ENCODE measurements around the gene CLEC16A.

CLEC16A gene

DNA sequence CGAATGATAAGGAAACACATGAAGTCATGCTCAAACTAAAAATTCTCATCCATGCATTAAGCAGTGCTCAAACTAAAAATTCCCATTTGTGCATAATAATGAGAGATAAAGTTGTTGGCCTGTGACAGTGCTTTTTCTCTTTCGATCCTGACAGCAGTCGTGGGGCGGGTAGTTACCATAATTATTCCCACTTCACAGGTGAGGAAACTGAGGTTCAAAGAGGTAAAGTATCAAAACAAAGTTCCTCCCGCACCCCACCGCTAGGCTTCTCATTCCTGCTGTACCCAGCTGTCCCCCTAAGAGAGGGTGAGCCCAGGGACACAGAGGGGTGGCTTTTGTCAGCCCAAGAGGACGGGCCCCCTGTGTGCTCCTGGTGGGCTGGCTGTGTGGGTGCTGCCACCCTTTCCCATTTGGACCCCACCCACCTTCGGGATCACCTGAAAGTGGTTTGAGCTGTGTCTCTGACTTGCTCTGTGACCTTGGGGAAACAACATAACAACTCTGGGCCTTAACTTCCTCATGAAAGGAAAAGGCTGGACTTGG is 92.6 kb downstream of the CLEC16A start:
- no peak for DNase-seq

DNA sequence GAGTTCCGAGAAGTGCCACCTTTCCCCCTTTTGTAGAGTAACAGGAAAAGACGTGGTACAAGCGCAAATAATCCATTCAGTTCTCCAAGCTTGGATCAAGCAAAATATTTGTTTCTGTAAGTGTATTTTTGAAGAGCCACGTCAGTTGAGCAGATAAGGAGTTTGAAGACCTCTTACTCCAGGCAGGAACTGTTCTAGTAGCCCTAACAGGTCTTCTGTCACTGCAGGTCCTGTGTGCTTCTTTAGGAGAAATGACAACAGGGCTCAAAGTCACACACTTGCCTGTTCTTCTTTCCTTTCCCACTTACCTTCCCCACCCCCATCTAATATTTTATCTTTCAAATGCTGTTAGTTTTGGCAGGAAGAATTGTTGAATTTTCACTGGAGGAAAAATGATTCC is 93.9 kb downstream of the CLEC16A start:
- DNase-seq = no peak

DNA sequence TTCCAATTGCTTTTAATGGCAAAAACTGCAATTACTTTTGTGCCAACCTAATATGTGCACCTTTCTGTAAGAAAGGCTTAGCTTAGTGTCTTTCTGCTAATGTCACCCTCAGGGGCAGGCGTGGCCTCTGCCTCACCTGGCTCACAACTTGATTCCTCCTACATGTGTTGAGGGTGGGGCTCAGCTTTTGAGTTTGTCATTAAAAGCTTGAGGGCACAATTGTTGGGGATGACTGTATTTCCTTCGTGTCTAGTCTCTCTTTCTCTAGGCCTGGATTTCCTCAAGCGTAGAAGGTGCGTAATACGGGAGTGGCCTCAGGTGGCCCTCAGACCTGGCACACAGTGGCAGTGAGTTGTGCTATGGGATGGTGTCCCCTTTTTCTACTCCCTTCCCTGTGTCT is 94.4 kb downstream of the CLEC16A start:
- no peak for DNase-seq

DNA sequence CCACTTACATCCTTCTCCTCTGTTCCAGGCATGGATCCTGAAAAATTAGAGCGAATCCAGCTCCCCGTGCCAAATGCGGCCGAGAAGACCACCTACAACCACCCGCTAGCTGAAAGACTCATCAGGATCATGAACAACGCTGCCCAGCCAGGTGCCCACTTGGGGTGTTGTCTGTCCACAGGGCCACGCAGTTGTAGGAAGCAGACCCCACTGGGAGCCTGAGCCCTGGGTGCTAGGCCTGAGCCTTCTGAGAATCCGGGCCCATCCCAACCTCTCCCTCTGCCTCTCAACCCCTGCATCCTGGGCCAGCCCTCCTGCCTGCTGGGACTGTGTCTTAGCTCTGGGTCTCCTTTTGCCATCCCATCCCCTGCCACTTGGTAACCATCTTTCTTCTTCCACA is 95.4 kb downstream of the CLEC16A start:
- no peak for DNase-seq

DNA sequence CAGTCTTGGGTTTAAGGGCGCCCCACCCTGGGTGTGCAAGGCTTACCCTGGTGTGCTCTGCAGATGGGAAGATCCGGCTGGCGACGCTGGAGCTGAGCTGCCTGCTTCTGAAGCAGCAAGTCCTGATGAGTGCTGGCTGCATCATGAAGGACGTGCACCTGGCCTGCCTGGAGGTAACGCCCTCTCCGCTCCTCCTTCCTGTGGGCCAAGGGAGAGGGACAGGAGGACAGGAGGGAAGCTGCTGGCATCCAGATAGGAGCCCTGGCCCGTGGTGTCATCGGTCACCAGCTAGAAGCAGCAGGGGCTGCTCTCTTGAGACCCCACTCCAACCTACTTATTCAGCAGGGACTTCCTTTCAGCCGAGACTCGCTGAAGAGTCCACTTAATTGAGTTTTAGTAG is 97.8 kb downstream of the CLEC16A start:
- DNase-seq = no peak

DNA sequence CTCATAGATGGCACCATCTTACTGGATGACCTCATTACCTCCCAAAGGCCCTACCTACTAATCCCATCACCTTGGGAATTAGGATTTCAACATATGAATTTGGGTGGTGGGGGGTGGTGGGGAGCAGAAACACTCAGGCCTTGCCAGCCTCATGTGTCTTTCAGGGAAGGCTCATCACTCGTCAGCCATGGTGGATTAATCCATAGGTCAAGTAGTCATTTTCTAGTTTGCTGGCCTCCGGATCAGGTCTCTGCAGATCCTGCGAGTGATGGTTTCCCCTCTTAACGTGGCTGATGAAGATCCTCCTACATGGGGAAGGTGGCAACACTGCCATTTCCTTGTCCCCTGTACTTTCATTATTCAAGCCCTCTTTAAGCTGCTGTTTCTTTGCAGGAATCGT is 101.1 kb downstream of the CLEC16A start:
- DNase-seq = no peak

DNA sequence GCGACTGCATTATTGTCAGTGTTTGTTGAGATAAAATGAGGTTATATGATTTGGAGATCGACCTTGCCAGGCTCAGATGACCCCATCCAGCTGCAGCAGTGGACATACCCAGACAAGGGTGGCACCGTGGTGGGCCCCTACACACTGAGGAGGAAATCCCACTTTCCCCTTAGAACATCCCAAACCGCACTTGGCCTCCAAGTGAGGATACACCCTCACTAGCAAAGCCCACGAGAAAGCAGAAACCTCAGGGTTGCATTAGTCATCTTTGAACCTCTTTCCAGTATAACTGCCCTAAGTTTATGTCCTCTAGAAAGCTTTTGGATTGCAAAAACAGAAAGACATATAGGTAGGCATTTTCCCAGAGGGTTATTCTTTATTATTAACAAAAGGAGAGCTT is 101.5 kb downstream of the CLEC16A start:
- DNase-seq = no peak

DNA sequence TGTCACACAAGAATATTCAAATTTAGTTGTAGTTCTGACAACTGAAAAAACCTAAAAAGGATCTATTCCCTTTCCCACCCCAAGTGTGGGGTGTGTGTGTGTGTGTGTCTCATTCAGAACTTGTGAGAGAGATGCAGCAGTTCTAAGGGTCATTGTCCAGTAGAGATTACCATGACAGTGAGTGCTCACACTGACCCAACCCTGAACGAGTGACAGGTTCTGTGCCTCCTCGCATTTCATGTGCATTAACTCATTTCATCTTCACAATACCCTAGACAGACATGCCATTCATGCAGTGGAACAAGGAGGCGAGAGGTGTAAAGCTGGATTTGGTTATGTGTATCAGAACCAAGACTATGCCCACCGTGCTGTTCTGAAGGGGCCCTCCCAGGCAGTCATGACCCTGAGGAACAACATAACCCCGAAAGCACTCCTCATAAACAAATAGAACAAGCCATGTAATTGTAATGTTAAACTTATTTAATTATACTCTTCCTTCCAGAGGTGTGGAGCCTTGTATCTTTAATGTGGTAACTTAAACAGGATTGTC is 102.1 kb downstream of the CLEC16A start:
- no peak for DNase-seq

DNA sequence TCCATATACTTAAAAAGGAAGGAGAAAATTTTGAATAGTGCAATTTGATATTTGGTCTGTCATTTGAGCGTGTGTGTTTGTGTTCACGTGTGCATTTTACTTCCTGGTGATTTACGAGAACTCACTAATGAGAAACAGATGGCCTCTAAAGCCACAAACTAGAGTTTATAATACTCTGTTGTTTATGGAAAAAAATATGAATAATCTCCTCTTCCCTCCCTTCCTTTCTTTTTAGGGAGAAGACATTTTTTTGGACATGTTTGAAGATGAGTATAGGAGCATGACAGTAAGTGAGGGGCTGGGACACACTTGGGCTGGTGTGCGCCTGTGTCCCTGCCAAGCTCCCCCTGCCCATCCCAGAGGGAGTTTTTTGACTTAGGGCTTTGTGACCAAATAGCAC is 102.7 kb downstream of the CLEC16A start:
- no peak for DNase-seq

DNA sequence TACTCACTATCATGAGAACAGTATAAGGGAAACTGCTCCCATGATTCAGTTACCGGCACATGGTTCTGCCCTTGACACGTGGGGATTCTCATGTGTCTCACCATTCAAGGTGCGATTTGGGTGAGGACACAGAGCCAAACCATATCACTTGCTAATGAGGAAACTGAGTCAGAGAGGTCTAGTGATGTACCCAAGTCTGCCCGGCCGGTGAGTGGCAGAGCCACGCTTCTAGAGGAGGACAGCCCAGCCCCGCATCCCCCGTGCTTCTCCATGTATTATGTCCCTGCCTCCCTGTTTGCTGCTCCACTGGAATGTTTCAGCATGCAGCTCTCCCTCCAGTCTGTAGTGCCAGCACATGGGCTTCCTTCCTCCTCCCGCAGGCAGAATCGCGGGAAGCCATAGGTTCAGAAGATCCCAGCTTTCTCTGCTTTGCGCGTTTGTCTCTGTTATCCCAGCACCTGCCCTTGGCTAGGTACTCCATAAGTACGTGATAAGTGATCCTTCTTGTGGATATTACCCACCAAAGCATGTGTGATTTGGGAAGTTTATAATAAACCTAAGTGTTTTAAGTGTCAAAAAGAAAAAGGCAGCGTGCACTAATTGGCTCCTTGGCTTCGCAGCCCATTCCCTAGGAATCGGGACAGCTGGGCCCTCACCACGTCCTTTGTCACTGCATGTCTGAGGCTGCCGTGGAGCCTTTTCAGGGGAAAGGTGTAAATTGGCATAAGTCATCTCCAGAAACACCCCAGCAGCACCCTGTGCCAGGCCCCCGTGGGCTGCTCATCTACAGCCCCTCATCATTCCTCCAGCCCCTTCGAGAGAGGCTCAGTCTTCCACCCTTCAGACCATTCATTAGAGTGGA is 103.8 kb downstream of the CLEC16A start:
- no peak for DNase-seq

DNA sequence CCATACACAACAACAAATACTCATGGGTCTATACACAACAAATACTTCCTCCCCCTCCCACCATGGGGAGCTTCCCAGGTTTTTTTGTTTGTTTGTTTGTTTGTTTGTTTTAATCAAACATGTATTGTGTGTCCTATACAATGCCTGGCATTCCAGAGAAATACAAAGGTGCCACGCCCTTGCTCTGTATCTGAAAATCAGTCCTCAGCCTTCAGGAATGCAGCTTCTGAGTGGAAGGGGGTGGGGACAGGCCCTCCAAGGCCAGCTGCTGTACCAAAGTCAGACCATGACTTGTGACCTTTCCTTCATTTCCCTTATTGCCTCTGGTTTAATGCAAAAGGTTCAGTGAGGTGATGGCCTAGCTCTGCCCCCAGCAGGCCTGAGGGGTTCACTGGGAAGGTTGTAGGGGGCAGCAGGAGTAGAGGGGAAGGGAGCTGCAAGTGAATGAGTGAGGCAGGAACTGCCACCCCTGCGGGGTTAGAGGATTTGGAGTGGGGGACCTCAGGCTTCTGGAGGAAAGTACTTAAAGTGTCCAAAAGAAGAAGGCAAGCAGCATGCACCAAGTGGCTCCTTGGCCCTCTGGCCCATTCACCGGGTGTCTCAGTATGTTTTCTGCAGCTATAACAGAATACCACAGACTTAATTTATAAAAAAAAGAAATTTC is 105.2 kb downstream of the CLEC16A start:
- DNase-seq = no peak

DNA sequence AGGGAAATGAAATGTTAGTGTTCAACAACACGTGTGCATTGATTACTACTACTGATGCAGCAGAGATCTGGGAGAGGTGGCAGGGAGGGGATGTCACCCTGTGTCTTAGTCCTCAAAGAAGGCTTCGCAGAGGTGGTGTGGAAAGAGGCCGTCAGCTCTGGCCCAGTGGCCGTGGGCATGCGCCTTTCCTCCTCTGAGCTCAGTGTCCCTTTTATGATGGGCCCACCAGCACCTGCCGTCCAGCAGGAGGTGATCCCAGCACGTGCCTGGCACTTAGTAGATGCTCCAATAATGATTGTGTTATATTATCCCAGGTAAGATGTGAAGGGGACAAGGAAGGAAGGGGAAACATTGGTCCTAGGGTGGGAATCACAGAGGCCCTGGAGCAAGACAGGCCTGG is 106.2 kb downstream of the CLEC16A start:
- no peak for DNase-seq

DNA sequence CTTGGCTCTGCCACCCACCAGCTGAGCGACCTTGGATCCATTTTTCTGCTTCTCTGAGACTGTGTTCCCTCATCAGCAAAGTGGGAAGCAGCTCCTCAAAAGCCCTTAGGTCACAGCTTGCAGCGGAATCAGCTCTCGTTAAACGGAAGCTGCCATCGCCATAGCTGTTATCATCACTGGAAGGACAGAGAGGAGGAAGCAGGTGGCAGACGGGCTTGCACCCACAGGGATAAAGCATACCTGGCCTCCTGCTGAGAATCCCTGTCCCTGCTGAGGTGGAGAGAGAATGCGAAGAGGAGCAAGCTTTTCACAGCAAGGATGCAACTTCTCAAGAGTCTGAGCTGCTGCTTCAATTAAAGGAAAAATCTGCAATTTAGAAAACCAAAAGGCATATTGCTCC is 106.6 kb downstream of the CLEC16A start:
- no peak for DNase-seq

DNA sequence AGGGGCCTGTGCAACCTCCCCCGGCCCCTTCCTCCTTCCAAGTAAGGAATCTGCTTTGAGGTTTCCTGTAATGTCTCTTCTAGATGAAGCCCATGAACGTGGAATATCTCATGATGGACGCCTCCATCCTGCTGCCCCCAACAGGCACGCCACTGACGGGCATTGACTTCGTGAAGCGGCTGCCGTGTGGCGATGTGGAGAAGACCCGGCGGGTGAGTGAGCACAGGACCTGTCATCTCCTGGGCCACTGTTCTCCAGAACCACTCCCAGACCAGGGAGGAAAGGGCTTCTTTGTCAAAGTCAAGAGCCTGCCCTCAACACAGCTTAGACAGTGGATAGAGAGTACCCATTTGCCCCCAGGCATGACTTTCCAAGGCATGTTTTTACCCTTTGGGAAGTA is 107.1 kb downstream of the CLEC16A start:
- DNase-seq = no peak

DNA sequence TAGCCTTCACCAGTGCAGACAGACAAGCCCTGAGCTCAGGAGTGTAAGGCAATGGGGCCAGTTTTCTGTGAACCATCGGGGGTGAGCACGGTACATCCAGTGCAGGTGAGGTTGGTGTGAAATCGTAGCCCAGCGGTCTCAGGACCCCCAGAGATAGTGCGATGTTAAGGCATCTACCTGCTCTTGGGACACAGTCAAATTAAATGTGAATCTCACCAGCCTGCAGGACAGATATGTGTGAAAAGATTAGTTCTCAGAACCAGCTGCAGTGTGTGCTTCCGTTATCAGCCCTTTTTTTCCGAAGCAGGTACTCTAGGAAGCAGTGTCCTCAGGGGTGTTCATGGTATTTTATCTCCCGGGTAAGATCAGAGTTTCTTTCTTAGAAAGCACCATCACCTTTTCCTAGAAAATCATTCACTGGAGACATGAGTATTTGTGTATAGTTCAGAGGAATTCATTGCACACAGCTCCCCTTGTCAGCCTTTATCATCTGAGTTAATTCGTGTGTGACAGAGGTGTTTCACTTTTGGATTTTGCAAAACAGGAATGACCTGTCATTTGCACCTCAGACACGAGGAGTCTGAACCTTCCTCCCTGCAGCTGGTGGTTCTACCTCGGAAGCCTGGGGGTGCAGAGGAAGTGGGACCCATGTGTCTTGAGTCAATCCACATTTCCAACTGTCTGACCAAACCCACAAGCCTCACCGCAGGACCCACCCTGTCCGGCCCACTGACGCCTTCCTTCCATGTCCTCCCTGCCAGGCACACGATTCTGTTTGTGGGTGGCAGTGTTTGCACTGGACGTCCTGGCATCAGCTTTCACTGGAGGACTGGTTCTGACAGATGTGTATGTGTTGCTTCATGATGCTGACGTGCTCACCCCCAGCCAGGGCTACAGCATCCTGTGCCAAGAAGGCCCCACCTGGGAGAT is 107.8 kb downstream of the CLEC16A start:
- no peak for DNase-seq

DNA sequence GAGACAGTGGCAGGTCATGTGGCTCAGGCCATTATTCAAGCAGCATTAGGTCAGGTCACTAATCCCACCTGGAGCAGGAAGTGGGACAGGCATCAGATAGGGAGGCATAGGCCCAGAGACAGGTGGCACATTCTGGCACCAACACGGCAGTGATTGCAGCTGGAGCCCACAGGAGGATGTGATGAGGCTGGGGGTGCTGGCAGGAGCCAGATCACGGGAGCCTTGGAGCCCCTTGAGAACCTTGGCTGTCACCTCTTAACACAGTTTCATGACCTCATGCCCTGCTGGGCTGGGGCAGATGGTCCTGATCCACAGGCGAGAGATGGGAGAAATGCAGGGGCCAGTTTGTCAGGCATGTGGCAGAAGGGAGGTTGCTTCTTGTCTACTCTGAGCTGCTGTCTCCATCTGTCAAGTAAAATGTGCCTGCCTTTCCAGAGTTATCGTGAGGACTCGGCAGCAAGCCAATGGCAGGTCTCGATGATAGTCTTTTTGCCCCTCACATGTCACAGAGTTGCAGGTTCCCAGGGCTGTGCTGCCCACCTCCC is 109.6 kb downstream of the CLEC16A start:
- DNase-seq = no peak

DNA sequence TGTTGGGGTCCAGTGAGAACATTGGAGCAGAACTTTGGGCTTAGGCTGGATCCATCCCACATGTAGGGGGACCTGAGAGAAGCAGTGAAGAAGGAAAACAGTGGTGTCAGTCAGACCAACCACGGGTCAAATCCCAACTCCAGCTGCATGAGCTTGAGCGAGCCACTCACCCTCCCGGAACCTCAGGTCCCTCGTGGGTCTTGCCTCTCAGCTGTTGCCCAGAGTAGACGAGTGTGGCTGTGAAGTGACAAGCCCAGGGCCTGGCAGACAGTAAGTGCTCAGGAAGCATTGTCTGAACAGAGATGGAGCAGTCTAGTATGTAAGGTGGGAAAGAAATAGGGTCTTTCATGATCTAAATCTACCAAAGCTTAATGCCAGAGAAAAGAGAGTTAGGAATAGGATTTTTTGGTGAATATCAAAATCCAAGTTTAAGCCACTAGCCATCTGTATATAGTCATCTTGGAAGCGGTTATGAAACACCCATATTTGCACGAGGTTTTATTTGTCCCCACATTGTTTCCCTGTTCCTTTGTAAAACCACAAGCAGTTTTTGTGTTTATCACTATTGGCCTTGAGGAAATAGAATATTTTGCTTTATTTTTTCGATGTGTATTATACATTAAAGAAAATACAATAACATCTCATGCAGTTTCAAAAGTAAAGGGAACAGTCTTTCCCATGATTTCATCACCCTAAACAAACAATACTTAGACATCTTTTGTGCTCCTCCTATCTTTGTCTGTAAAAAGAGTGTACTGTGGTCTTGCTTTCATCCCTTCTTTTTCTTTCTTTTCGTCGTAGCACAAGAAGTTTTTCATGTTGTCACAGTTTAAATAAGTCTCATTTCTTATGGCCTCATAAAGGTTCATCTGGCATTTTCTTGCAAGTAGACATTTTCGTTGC is 112.0 kb downstream of the CLEC16A start:
- DNase-seq = no peak

DNA sequence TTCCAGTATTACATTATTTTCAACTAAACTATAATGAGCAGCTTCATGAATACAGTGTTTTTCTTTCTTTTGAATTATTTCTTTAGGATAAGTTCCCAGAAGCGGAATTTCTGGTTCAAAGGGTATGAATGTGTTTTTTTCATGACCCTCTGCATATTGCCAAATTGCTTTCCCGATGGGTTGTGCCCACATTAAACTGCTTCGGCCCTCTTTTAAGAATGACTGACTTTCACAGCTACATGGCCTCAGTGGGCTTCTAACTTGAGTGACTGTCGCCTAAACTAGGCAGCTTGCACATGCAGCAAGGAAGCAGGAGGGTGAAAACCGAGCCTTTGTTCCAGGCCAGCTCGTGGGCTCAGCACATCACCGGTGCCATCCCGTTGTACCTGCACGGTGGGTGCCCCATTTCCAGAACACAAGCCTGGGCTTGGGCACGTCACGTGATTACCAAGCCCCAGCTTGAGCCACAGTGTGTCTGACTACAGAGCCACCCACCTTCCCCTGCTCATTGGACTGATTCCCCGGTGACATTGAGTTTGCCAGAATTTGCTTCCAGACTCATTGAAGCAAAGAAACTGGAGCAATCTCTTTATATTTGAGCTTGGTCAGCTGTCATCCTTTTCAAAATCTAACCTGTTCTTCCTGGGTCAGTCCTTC is 112.8 kb downstream of the CLEC16A start:
- peak in 3 of 56 donors; percentile 8 to 17 (median 10) for DNase-seq

DNA sequence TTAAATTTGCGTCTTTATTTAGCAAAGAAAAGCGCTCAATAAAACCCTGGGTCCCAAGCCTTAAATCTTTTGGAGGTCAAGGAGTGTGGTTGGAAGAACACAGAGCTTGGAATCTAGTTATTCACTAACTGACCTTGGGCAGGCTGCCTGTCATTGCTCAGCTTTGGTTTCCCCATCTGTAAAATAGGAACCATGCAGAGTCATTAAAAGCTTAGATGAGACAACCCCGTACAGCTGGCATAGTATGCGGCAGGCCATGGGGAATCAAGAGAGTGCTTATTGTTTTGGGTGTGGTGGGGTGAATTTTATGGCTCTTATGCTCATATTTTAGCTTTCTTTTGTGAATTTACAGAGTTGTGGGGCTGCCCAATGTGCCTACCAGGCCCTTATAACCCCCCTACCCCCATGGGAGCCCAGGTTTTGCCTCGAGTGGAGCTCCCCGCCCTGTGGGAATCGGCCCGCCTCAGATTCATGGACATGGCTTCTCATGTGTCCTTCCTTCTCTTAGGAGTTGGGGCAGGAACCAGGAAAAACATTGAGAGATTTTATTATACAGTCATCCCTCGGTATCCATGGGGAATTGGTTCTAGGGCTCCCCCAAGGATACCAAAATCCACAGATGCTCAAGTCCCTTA is 113.5 kb downstream of the CLEC16A start:
- DNase-seq = no peak

Measured in nucleus accumbens (tissue), 56 donors.